Mononuclear cell (primary cell): ENCODE measurements around the gene CEP128. TPM values are rescaled to one million over a fixed set of nuclear protein-coding genes. Genes with fewer than 3 reads are reported as not detected.

Experiments
- H3K27me3 ChIP-seq: 2 replicates; pipeline ENCODE4 v1.6.0; 2011; ENCODE audit warnings: low read length, control low read depth; ENCODE audit not compliant: insufficient read depth
- H3K4me1 ChIP-seq: 2 replicates; pipeline ENCODE4 v1.5.1; 2011; ENCODE audit warnings: mild to moderate bottlenecking, low read length, control low read depth; ENCODE audit not compliant: insufficient read depth
- H3K4me3 ChIP-seq: 2 replicates; pipeline ENCODE4 v1.5.1; 2011; ENCODE audit warnings: mild to moderate bottlenecking, low read length, moderate library complexity
- H3K9me3 ChIP-seq: 2 replicates; pipeline ENCODE4 v1.5.1; 2011; ENCODE audit warnings: low read depth, mild to moderate bottlenecking, control low read depth, low read length
- total RNA-seq: library from RNA; depleted of rRNA; stranded (reverse); fragments of >200 nt; gene quantifications from one replicate; pipeline ENCODE4 v1.2.3, GENCODE V29; 2012

CEP128 gene
- total RNA-seq, 1 donor, result 11.0 TPM

- Histone ChIP-seq H3K4me1 (no peaks in the 10 kb centered on the region), H3K9me3 (no peaks in the 10 kb centered on the region), H3K4me3 (no peak overlapping the region), H3K27me3 (no peaks in the 10 kb centered on the region)
Observed at GRCh38 chr14:80538633-80539375, 402.7 kb downstream of the CEP128 start.

GRCh38 chr14:80537626-80538025 lies 403.9 kb downstream of the CEP128 start:
- Histone ChIP-seq H3K9me3 (no peaks in the 10 kb centered on the region), H3K4me3 (no peak overlapping the region), H3K27me3 (no peaks in the 10 kb centered on the region), H3K4me1 (no peaks in the 10 kb centered on the region)

- Histone ChIP-seq H3K27me3 (no peaks in the 10 kb centered on the region), H3K4me1 (no peaks in the 10 kb centered on the region), H3K4me3 (no peak overlapping the region), H3K9me3 (no peaks in the 10 kb centered on the region)
Observed at GRCh38 chr14:80536456-80536855, 405.1 kb downstream of the CEP128 start.

GRCh38 chr14:80535171-80535570 lies 406.4 kb downstream of the CEP128 start:
- H3K4me3 ChIP-seq, result no peak overlapping the region
- H3K9me3 ChIP-seq, result no peaks in the 10 kb centered on the region
- H3K27me3 ChIP-seq, result no peaks in the 10 kb centered on the region
- no peaks in the 10 kb centered on the region for H3K4me1 ChIP-seq

GRCh38 chr14:80523518-80524117 lies 417.9 kb downstream of the CEP128 start:
- no peaks in the 10 kb centered on the region for H3K9me3 ChIP-seq
- no peaks in the 10 kb centered on the region for H3K27me3 ChIP-seq
- H3K4me1 ChIP-seq, result no peaks in the 10 kb centered on the region
- no peak overlapping the region for H3K4me3 ChIP-seq

GRCh38 chr14:80522936-80523335 lies 418.6 kb downstream of the CEP128 start:
- Histone ChIP-seq H3K4me1 (no peaks in the 10 kb centered on the region), H3K4me3 (no peak overlapping the region), H3K9me3 (no peaks in the 10 kb centered on the region), H3K27me3 (no peaks in the 10 kb centered on the region)

- Histone ChIP-seq H3K27me3 (no peaks in the 10 kb centered on the region), H3K4me3 (no peak overlapping the region), H3K4me1 (no peaks in the 10 kb centered on the region), H3K9me3 (no peaks in the 10 kb centered on the region)
Observed at GRCh38 chr14:80522411-80522810, 419.1 kb downstream of the CEP128 start.

- no peak overlapping the region for H3K4me3 ChIP-seq
- no peaks in the 10 kb centered on the region for H3K9me3 ChIP-seq
- no peaks in the 10 kb centered on the region for H3K4me1 ChIP-seq
Observed at GRCh38 chr14:80521456-80521855, 420.1 kb downstream of the CEP128 start.

GRCh38 chr14:80519002-80519401 lies 422.5 kb downstream of the CEP128 start:
- no peak overlapping the region for H3K4me3 ChIP-seq
- H3K9me3 ChIP-seq, result no peaks in the 10 kb centered on the region
- H3K27me3 ChIP-seq, result no peaks in the 10 kb centered on the region
- no peaks in the 10 kb centered on the region for H3K4me1 ChIP-seq

More at GRCh38 chr14:80521456-80521855, 420.1 kb downstream of the CEP128 start:
- no peaks in the 10 kb centered on the region for H3K27me3 ChIP-seq

- no peaks in the 10 kb centered on the region for H3K4me1 ChIP-seq
- no peaks in the 10 kb centered on the region for H3K27me3 ChIP-seq
- H3K9me3 ChIP-seq, result peaks cover 3% of the 10 kb centered on the region
- H3K4me3 ChIP-seq, result no peak overlapping the region
Observed at GRCh38 chr14:80518173-80518572, 423.4 kb downstream of the CEP128 start.

- no peak overlapping the region for H3K4me3 ChIP-seq
- H3K9me3 ChIP-seq, result no peaks in the 10 kb centered on the region
- H3K4me1 ChIP-seq, result no peaks in the 10 kb centered on the region
- H3K27me3 ChIP-seq, result no peaks in the 10 kb centered on the region
Observed at GRCh38 chr14:80507292-80507869, 434.2 kb downstream of the CEP128 start.

GRCh38 chr14:80504781-80505180 lies 436.8 kb downstream of the CEP128 start:
- no peaks in the 10 kb centered on the region for H3K4me1 ChIP-seq
- no peaks in the 10 kb centered on the region for H3K27me3 ChIP-seq
- H3K4me3 ChIP-seq, result no peak overlapping the region
- no peaks in the 10 kb centered on the region for H3K9me3 ChIP-seq

GRCh38 chr14:80498533-80498932 lies 443.0 kb downstream of the CEP128 start:
- no peaks in the 10 kb centered on the region for H3K9me3 ChIP-seq
- H3K27me3 ChIP-seq, result no peaks in the 10 kb centered on the region
- H3K4me3 ChIP-seq, result no peak overlapping the region
- H3K4me1 ChIP-seq, result no peaks in the 10 kb centered on the region

- Histone ChIP-seq H3K4me1 (no peaks in the 10 kb centered on the region), H3K4me3 (no peak overlapping the region), H3K27me3 (no peaks in the 10 kb centered on the region), H3K9me3 (no peaks in the 10 kb centered on the region)
Observed at GRCh38 chr14:80496090-80496489, 445.4 kb downstream of the CEP128 start.

- no peak overlapping the region for H3K4me3 ChIP-seq
- no peaks in the 10 kb centered on the region for H3K4me1 ChIP-seq
- H3K27me3 ChIP-seq, result no peaks in the 10 kb centered on the region
- no peaks in the 10 kb centered on the region for H3K9me3 ChIP-seq
Observed at GRCh38 chr14:80494769-80495168, 446.8 kb downstream of the CEP128 start.

GRCh38 chr14:80493620-80494019 lies 447.9 kb downstream of the CEP128 start:
- H3K27me3 ChIP-seq, result no peaks in the 10 kb centered on the region
- no peak overlapping the region for H3K4me3 ChIP-seq
- no peaks in the 10 kb centered on the region for H3K9me3 ChIP-seq
- H3K4me1 ChIP-seq, result no peaks in the 10 kb centered on the region
